Dermis lymphatic vessel endothelial cell (primary cell): ENCODE data around the gene NR2F1-AS1. TPM values are rescaled to one million over a fixed set of nuclear protein-coding genes. Genes with fewer than 3 reads are reported as not detected.

Experiments
- total RNA-seq: library from RNA; depleted of rRNA; stranded (reverse); fragments of >200 nt; gene quantifications from 2 replicates; pipeline ENCODE4 v1.2.1, GENCODE V29; 2014

Gene NR2F1-AS1
- total RNA-seq: 31.0 and 31.4 TPM in 2 replicates

GRCh38 chr5:93580927-93581445 lies at the start of gene NR2F1-AS1:
NR2F1-AS1 (minus strand) TSS chr5:93581219.

GRCh38 chr5:93582677-93583438 lies 1.8 kb upstream of the NR2F1-AS1 start, which contains the start of gene NR2F1:
NR2F1 (plus strand) TSS chr5:93583222; CDS start chr5:93585024, 1,802 bp downstream.

Other genes starting within 250 kb of the NR2F1-AS1 start
- 63.1 and 74.9 TPM in 2 replicates for gene NR2F1, start 2.0 kb upstream of the NR2F1-AS1 start, total RNA-seq
- 0.33 and 0.43 TPM in 2 replicates for gene POU5F2, start 160.4 kb upstream of the NR2F1-AS1 start, total RNA-seq